Suprapubic skin (tissue), 4 donors: ENCODE results near the gene KCNN4. TPM values are rescaled to one million over a fixed set of nuclear protein-coding genes. Genes with fewer than 3 reads are reported as not detected.

Experiments used
- DNase-seq, 2 donors: peaks; one replicate each; pipeline ENCODE4 v3.0.0-alpha.2; 2019; ENCODE audit warnings: low spot score in 2 of 2
- H3K27ac ChIP-seq: fragments of 200-600 bp; sonication (generic); one replicate; pipeline ENCODE4 v1.5.1; 2019
- H3K27me3 ChIP-seq: fragments of 200-600 bp; sonication (generic); one replicate; pipeline ENCODE4 v1.5.1; 2019
- H3K36me3 ChIP-seq: fragments of 200-600 bp; sonication (generic); one replicate; pipeline ENCODE4 v1.5.1; 2019
- H3K4me1 ChIP-seq: fragments of 200-600 bp; sonication (generic); one replicate; pipeline ENCODE4 v1.5.1; 2019
- H3K4me3 ChIP-seq: fragments of 200-600 bp; sonication (generic); one replicate; pipeline ENCODE4 v1.5.1; 2019; ENCODE audit warnings: mild to moderate bottlenecking
- H3K9me3 ChIP-seq: fragments of 200-600 bp; sonication (generic); one replicate; pipeline ENCODE4 v1.5.1; 2019
- CTCF ChIP-seq, 2 donors: fragments of 200-600 bp in 1 of 2; fragments of 450-650 bp in 1 of 2; sonication (generic) in 1 of 2; IDR thresholded peaks; one replicate each; pipeline ENCODE4 v1.5.1; 2016 to 2019; ENCODE audit warnings: antibody characterized with exemption in 2 of 2, mild to moderate bottlenecking in 1 of 2, moderate library complexity in 1 of 2
- EP300 ChIP-seq: sonication (generic); formaldehyde crosslinking; IDR thresholded peaks from one replicate; pipeline ENCODE4 v1.6.1; 2017; ENCODE audit warnings: antibody characterized with exemption
- POLR2A ChIP-seq, 2 donors: fragments of 450-650 bp; IDR thresholded peaks; one replicate each; pipeline ENCODE4 v1.6.1; 2017; ENCODE audit warnings: antibody characterized with exemption in 2 of 2, mild to moderate bottlenecking in 2 of 2, moderate library complexity in 2 of 2
- POLR2AphosphoS5 ChIP-seq, 3 donors: sonication (generic); formaldehyde crosslinking; IDR thresholded peaks; one replicate each; pipeline ENCODE4 v1.6.1; 2017; ENCODE audit warnings: antibody characterized with exemption in 3 of 3
- WGBS: methylation state at CpG from one replicate; pipeline ENCODE4 v1.1.5; 2018; 5-methylcytosine and 5-hydroxymethylcytosine counted together
- total RNA-seq, 4 donors: library from RNA; depleted of rRNA; stranded (reverse); fragments of >200 nt; gene quantifications; one replicate each; pipeline ENCODE4 v1.1.0, GENCODE V29; 2016

Gene KCNN4
- total RNA-seq, 4 donors from 2014 or later, result 26.4 to 77.9 (median 48.2) TPM

DNA sequence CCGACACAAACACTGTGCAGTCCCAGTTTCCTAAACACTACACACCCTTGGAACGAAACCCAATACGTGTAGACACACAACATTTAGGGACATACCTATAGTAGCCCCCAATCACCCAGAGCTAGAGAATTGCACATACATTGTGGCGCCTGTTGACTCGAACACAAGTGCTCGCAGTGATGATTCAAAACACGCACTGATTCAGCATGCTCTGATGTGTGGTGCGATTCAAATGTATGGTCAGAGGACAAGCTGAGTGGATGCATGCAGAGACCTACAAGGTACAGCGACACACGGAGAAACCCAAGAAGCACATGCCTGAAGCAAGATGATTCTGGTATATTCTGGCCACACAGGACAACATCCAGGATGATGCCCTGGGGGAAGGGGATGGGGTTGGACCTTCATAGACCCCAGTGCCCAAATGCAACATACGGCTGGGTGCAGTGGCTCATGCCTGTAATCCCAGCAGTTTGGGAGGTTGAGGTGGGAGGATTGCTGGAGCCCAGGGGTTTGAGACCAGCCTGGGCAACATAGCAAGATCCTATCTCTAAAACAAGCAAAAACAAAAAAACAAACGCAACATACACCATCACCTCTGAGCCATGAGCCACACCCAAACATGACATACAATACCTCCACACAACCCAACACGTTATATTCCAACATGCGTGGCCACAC lies 997 bp upstream of the KCNN4 start:
- no peak for DNase-seq
- no peaks in the 10 kb centered on the region for H3K9me3 ChIP-seq
- H3K27ac ChIP-seq, result peak overlapping the region; percentile 72
- 87% methylated on average over 14 of the region's 14 CpGs for WGBS
- H3K4me1 ChIP-seq, result peaks cover 71% of the 10 kb centered on the region
- H3K36me3 ChIP-seq, result no peaks in the 10 kb centered on the region
- TF ChIP-seq POLR2A (IDR thresholded peaks at IDR 0.05) (no peak), CTCF (IDR thresholded peaks at IDR 0.05) (no peak), POLR2AphosphoS5 (IDR thresholded peaks at IDR 0.05) (no peak), EP300 (no peak)
- no peaks in the 10 kb centered on the region for H3K27me3 ChIP-seq
- H3K4me3 ChIP-seq, result peak overlapping the region; percentile 10

DNA sequence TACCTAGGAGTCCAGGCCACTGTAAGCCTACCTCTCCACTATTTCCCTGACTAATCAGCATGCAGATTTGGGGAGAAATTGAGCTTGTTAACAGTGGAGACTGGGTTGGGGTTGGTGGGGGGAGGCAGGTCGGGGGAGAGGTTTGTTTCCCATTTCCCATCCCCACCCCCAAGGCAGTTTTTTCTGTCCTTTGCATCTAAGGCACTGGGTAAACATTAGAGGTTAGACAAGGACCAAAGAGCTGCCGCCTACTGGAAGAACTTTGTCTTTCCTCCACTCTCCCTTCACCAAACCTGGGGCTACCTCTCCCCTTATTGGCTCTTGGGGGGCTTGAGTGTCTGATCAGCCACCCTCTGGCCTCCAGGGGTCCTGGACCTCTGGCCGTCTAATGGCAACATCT lies 953 bp downstream of the KCNN4 start:
- no peak for TF ChIP-seq CTCF (IDR thresholded peaks at IDR 0.05)
- TF ChIP-seq EP300, result no peak
- no peak for TF ChIP-seq POLR2AphosphoS5 (IDR thresholded peaks at IDR 0.05)
- no peak for TF ChIP-seq POLR2A (IDR thresholded peaks at IDR 0.05)
- DNase-seq, result no peak
- Histone ChIP-seq H3K4me3 (peak overlapping the region; percentile 34), H3K9me3 (no peaks in the 10 kb centered on the region), H3K27me3 (no peaks in the 10 kb centered on the region), H3K27ac (peak overlapping the region; percentile 72), H3K36me3 (no peaks in the 10 kb centered on the region), H3K4me1 (peaks cover 65% of the 10 kb centered on the region)
- 52% methylated on average over 3 of the region's 3 CpGs for WGBS

DNA sequence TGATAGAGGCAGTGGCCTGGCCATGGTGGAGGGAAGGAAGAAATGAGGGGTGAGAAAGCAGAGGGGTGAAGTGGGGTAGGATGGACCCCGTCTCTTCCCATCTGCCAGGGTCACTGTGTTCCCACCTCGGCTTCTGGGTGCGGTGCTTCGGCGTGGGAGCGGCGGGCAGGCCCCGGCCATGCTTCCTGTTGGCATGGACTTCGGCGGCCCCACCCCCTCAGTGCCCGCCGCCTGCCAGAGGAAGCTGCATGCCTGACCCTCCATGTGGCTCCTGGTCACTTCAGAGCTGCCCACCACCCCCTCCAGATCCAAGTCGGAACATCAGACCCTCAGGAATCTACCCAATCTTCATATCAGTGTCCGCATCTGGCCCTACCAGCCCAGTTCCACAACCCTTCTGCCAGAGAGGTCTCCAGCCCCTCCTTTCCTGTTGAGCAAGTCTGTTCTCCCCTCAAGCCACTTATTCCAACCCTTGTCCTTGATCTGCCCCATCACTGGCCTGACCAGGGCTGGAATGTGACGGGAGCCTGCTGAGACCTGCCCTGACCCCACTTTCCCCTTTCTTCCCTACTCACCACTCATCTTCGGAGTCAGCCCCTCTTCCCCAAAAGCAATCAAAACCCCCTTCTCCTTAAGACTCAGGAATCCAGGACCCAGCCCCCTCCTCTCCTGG lies 1.5 kb downstream of the KCNN4 start:
- Histone ChIP-seq H3K36me3 (no peaks in the 10 kb centered on the region), H3K4me1 (peaks cover 65% of the 10 kb centered on the region), H3K4me3 (peak overlapping the region; percentile 34), H3K9me3 (no peaks in the 10 kb centered on the region), H3K27ac (peak overlapping the region; percentile 72), H3K27me3 (no peaks in the 10 kb centered on the region)
- no peak for DNase-seq
- WGBS, result 70% methylated on average over 12 of the region's 16 CpGs
- TF ChIP-seq POLR2AphosphoS5 (IDR thresholded peaks at IDR 0.05), result no peak
- no peak for TF ChIP-seq EP300
- no peak for TF ChIP-seq POLR2A (IDR thresholded peaks at IDR 0.05)
- TF ChIP-seq CTCF (IDR thresholded peaks at IDR 0.05), result no peak

DNA sequence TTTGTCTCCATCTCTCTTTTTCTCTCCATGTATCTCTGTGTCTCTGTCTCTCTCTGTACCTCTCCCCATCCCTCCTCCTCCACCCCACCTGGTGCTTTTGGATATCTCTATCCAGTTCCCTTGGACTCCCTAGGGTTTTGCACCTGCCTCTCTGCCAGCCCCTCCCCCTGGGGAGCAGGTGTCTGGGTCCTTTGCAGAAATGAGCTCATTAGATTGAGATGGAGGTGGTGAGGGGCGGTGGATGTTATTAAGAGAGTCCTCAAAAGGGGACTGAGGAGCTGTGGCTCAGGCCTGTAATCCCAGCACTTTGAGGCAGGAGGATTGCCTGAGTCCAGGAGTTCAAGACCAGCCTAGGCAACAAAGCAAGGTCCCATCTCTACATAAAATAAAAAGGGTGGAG lies 2.1 kb downstream of the KCNN4 start:
- 100% methylated on average over 1 of the region's 1 CpG for WGBS
- no peaks in the 10 kb centered on the region for H3K9me3 ChIP-seq
- H3K27me3 ChIP-seq, result no peaks in the 10 kb centered on the region
- H3K4me1 ChIP-seq, result peaks cover 62% of the 10 kb centered on the region
- TF ChIP-seq POLR2AphosphoS5 (IDR thresholded peaks at IDR 0.05) (no peak), POLR2A (IDR thresholded peaks at IDR 0.05) (no peak), CTCF (IDR thresholded peaks at IDR 0.05) (no peak), EP300 (no peak)
- peak overlapping the region; percentile 72 for H3K27ac ChIP-seq
- H3K4me3 ChIP-seq, result peak overlapping the region; percentile 34
- H3K36me3 ChIP-seq, result no peaks in the 10 kb centered on the region
- no peak for DNase-seq

- no peaks in the 10 kb centered on the region for H3K36me3 ChIP-seq
- peak overlapping the region; percentile 72 for H3K27ac ChIP-seq
- TF ChIP-seq CTCF (IDR thresholded peaks at IDR 0.05) (no peak), EP300 (no peak), POLR2A (IDR thresholded peaks at IDR 0.05) (no peak), POLR2AphosphoS5 (IDR thresholded peaks at IDR 0.05) (no peak)
- H3K4me1 ChIP-seq, result peaks cover 48% of the 10 kb centered on the region
- H3K4me3 ChIP-seq, result no peak overlapping the region
- no peaks in the 10 kb centered on the region for H3K27me3 ChIP-seq
- H3K9me3 ChIP-seq, result no peaks in the 10 kb centered on the region
- WGBS, result 19% methylated on average over 4 of the region's 4 CpGs
- no peak for DNase-seq
Observed at GRCh38 chr19:43777163-43777695, 3.5 kb downstream of the KCNN4 start.
